ENCODE data around the gene STH. TPM values are rescaled to one million over a fixed set of nuclear protein-coding genes. Genes with fewer than 3 reads are reported as not detected.

Gene STH
- total and polyA plus RNA-seq, 2 experiments from 2014 or later, result 0.55 TPM; not detected in 1

- H3K9me3 Mint-ChIP-seq, result no peaks in the 10 kb centered on the region
- Histone ChIP-seq H3K4me1 (ENCODE audit: insufficient read depth) (no peaks in the 10 kb centered on the region), H3K9me2 (ENCODE audit: insufficient read depth) (no peaks in the 10 kb centered on the region), H3K36me3 (ENCODE audit: insufficient read depth) (no peaks in the 10 kb centered on the region), H3K79me2 (replicated peaks; ENCODE audit: insufficient read depth) (no peaks in the 10 kb centered on the region), H2AFZ (no peak overlapping the region), H4K20me1 (replicated peaks; ENCODE audit: insufficient read depth) (no peaks in the 10 kb centered on the region), H3K27ac (ENCODE audit: low read depth) (no peak overlapping the region), H3F3A (replicated peaks; ENCODE audit: low read depth) (no peaks in the 10 kb centered on the region), H3K4me2 (no peak overlapping the region), H3K4me3 (no peak overlapping the region), H3K27me3 (ENCODE audit: insufficient read depth) (no peaks in the 10 kb centered on the region)
- TF ChIP-seq ZNF114 (CRISPR knock-in tag; IDR thresholded peaks at IDR 0.05) (no peak), REST (IDR thresholded peaks at IDR 0.05; ENCODE audit: unreplicated experiment) (no peak), NANOG (IDR thresholded peaks at IDR 0.05; ENCODE audit: borderline replicate concordance) (no peak), STAT1 (IDR thresholded peaks at IDR 0.05; ENCODE audit: unreplicated experiment) (no peak), EZH2 (IDR thresholded peaks at IDR 0.05; ENCODE audit: low read depth, unreplicated experiment) (no peak), CREB1 (CRISPR knock-in tag; IDR thresholded peaks at IDR 0.05; ENCODE audit: low read depth) (no peak), ZNF462 (CRISPR knock-in tag; IDR thresholded peaks at IDR 0.05) (no peak), JUNB (IDR thresholded peaks at IDR 0.05; ENCODE audit: unreplicated experiment) (no peak), EZH2phosphoT487 (IDR thresholded peaks at IDR 0.05; ENCODE audit: unreplicated experiment) (no peak), POLR2AphosphoS5 (IDR thresholded peaks at IDR 0.05; ENCODE audit: low read depth) (no peak), ZNF331 (CRISPR knock-in tag; IDR thresholded peaks at IDR 0.05; ENCODE audit: low read depth) (no peak), CTCF (conservative IDR thresholded peaks at IDR 0.05; ENCODE audit: low read depth in 2 of 2) (no peak)
- TF ChIP-seq, protein P1, sequence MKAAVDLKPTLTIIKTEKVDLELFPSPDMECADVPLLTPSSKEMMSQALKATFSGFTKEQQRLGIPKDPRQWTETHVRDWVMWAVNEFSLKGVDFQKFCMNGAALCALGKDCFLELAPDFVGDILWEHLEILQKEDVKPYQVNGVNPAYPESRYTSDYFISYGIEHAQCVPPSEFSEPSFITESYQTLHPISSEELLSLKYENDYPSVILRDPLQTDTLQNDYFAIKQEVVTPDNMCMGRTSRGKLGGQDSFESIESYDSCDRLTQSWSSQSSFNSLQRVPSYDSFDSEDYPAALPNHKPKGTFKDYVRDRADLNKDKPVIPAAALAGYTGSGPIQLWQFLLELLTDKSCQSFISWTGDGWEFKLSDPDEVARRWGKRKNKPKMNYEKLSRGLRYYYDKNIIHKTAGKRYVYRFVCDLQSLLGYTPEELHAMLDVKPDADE (IDR thresholded peaks at IDR 0.05), result no peak
- no peaks in the 10 kb centered on the region for H3K36me3 Mint-ChIP-seq (ENCODE audit: low read depth)
- DNase-seq (ENCODE audit: low spot score) (no peak), ATAC-seq (no peak)
- no peak overlapping the region for H3K4me3 Mint-ChIP-seq
- H3K27ac Mint-ChIP-seq, result no peak overlapping the region
- H3K4me1 Mint-ChIP-seq, result no peaks in the 10 kb centered on the region
- H3K27me3 Mint-ChIP-seq (ENCODE audit: insufficient read depth, low read depth, poor library complexity), result peaks cover 3% of the 10 kb centered on the region
These were observed 21.6 kb upstream of the STH start for GRCh38 chr17:45977506-45977824.

Measured in GM23338 (cell line).